ENCODE results near the gene OR11L1.

- TF ChIP-seq EZH2 (IDR thresholded peaks at IDR 0.05; ENCODE audit: borderline replicate concordance, low read length) (no peak), CTCF (IDR thresholded peaks at IDR 0.05; ENCODE audit: low read length) (no peak)
Measured at GRCh38 chr1:247845693-247846017, 4.0 kb upstream of the OR11L1 start.

All from OCI-LY1 (cell line).